Fibroblast of lung (primary cell): ENCODE measurements around the gene CAMK1D. TPM values are rescaled to one million over a fixed set of nuclear protein-coding genes. Genes with fewer than 3 reads are reported as not detected.
"Not testable (repeated sequence)": the region's sequence is repeated elsewhere in the genome, so short reads cannot be mapped to it uniquely, and the experiment has no call there.

Experiments
- DNase-seq, 2 donors: peaks; one replicate each; pipeline versions ENCODE4 v3.0.0 to v3.0.0-alpha.2; 2010; ENCODE audit warnings: low read depth in 2 of 2
- H2AFZ ChIP-seq: 2 replicates; pipeline ENCODE4 v1.5.1; 2012; ENCODE audit warnings: low read length, control low read depth, inconsistent platforms
- H3K27ac ChIP-seq: 2 replicates; pipeline ENCODE4 v1.5.1; 2011; ENCODE audit warnings: low read length, control low read depth; ENCODE audit not compliant: insufficient read depth
- H3K27me3 ChIP-seq: 2 replicates; pipeline ENCODE4 v1.5.1; 2011; ENCODE audit warnings: mild to moderate bottlenecking, low read length; ENCODE audit not compliant: control insufficient read depth, insufficient read depth
- H3K36me3 ChIP-seq: 2 replicates; pipeline ENCODE4 v1.5.1; 2011; ENCODE audit warnings: low read length; ENCODE audit not compliant: control insufficient read depth, insufficient read depth
- H3K4me1 ChIP-seq: 2 replicates; pipeline ENCODE4 v1.5.1; 2011; ENCODE audit warnings: low read length; ENCODE audit not compliant: control insufficient read depth, insufficient read depth; ENCODE audit errors: extremely low read depth
- H3K4me2 ChIP-seq: 2 replicates; pipeline ENCODE4 v1.5.1; 2011; ENCODE audit warnings: low read length, control low read depth; ENCODE audit not compliant: insufficient read depth; ENCODE audit errors: extremely low read depth
- H3K4me3 ChIP-seq, 4 experiments: fragments of 200-600 bp in 1 of 4; sonication (generic) in 1 of 4; replicated peaks in 1 of 4; 2 replicates each; pipeline ENCODE4 v1.5.1; 2011 to 2016; ENCODE audit warnings: low read length in 4 of 4, low read depth in 3 of 4, mild to moderate bottlenecking in 3 of 4, control low read depth in 2 of 4, inconsistent platforms in 1 of 4, mixed read lengths in 1 of 4; ENCODE audit not compliant: insufficient read depth in 1 of 4; ENCODE audit errors: control extremely low read depth in 1 of 4
- H3K79me2 ChIP-seq: 2 replicates; pipeline ENCODE4 v1.5.1; 2012; ENCODE audit warnings: mild to moderate bottlenecking, low read length, inconsistent platforms; ENCODE audit not compliant: control insufficient read depth, insufficient read depth
- H3K9ac ChIP-seq: 2 replicates; pipeline ENCODE4 v1.5.1; 2011; ENCODE audit warnings: mild to moderate bottlenecking, low read length, control low read depth; ENCODE audit not compliant: insufficient read depth
- H3K9me3 ChIP-seq: 2 replicates; pipeline ENCODE4 v1.5.1; 2012; ENCODE audit warnings: low read depth, low read length; ENCODE audit not compliant: control insufficient read depth, insufficient read depth
- H4K20me1 ChIP-seq: 2 replicates; pipeline ENCODE4 v1.5.1; 2011; ENCODE audit warnings: low read length; ENCODE audit not compliant: control insufficient read depth, insufficient read depth; ENCODE audit errors: extremely low read depth
- CTCF ChIP-seq, 2 donors: IDR thresholded peaks in 1 of 2; conservative IDR thresholded peaks in 1 of 2; 1 replicate in 1 of 2; 2 replicates in 1 of 2; pipeline ENCODE4 v1.5.1; 2011 to 2012; ENCODE audit warnings: low read length in 2 of 2, control low read depth in 1 of 2, inconsistent platforms in 1 of 2, low read depth in 1 of 2, mild to moderate bottlenecking in 1 of 2
- EZH2 ChIP-seq: IDR thresholded peaks from 2 replicates; pipeline ENCODE4 v1.5.1; 2012; ENCODE audit warnings: low read length, control low read depth, mild to moderate bottlenecking; ENCODE audit errors: missing control alignments
- polyA plus RNA-seq, 2 donors: library from polyadenylated mRNA; depleted of rRNA in 1 of 2; stranded (reverse) in 1 of 2; unstranded in 1 of 2; fragments of >200 nt; gene quantifications; 2 replicates each; pipeline ENCODE4 v1.2.1, GENCODE V29; 2011 to 2012; ENCODE audit warnings: missing spikeins in 1 of 2
- total RNA-seq: library from RNA; depleted of rRNA; stranded (reverse); fragments of >200 nt; gene quantifications from 2 replicates; pipeline ENCODE4 v1.2.1, GENCODE V29; 2014

Gene CAMK1D
- total and polyA plus RNA-seq, 2 donors (not counting 1 experiment from before 2014, with no cell fraction given): 2.3 TPM

- DNase-seq: peak; percentile 19 to 43
- peaks cover 5% of the 10 kb centered on the region for H3K4me1 ChIP-seq
- no peak overlapping the region for H3K4me3 ChIP-seq
- TF ChIP-seq EZH2 (no peak), CTCF (conservative IDR thresholded peaks at IDR 0.05 in 1 of 2, IDR thresholded peaks at IDR 0.05 in 1 of 2; ENCODE audit: low read depth in 1 of 2, low read length in 2 of 2) (no peak)
- no peaks in the 10 kb centered on the region for H3K27me3 ChIP-seq
- H3K27ac ChIP-seq: peak overlapping the region; percentile 92
- no peak overlapping the region for H3K4me2 ChIP-seq
- H3K36me3 ChIP-seq: no peaks in the 10 kb centered on the region
- H3K79me2 ChIP-seq: no peaks in the 10 kb centered on the region
- H2AFZ ChIP-seq: no peak overlapping the region
- H4K20me1 ChIP-seq: no peaks in the 10 kb centered on the region
- no peaks in the 10 kb centered on the region for H3K9me3 ChIP-seq
- H3K9ac ChIP-seq: no peak overlapping the region
Observed at GRCh38 chr10:12332572-12333379, 16.6 kb upstream of the CAMK1D start.

- Histone ChIP-seq H3K4me3 (peak overlapping the region in 1 of 4 experiments; percentile 27), H3K27ac (peak overlapping the region; percentile 92), H3K9me3 (no peaks in the 10 kb centered on the region), H3K9ac (no peak overlapping the region), H3K27me3 (no peaks in the 10 kb centered on the region), H3K4me2 (peak overlapping the region; percentile 92), H3K4me1 (peaks cover 5% of the 10 kb centered on the region), H3K36me3 (no peaks in the 10 kb centered on the region), H3K79me2 (no peaks in the 10 kb centered on the region), H4K20me1 (no peaks in the 10 kb centered on the region), H2AFZ (peak overlapping the region; percentile 79)
- DNase-seq: peak; percentile 92 to 99
- TF ChIP-seq EZH2 (no peak), CTCF (conservative IDR thresholded peaks at IDR 0.05 in 1 of 2, IDR thresholded peaks at IDR 0.05 in 1 of 2; ENCODE audit: low read depth in 1 of 2, low read length in 2 of 2) (no peak)
Observed at GRCh38 chr10:12333380-12334185, 15.8 kb upstream of the CAMK1D start.

GRCh38 chr10:12334186-12334530 lies 15.2 kb upstream of the CAMK1D start:
- H3K4me3 ChIP-seq: no peak overlapping the region

GRCh38 chr10:12335169-12335568 lies 14.2 kb upstream of the CAMK1D start:
- not testable (repeated sequence) for H3K9ac ChIP-seq, H3K27ac ChIP-seq, H3K4me2 ChIP-seq, H3K4me3 ChIP-seq, H3K27me3 ChIP-seq, H3K4me1 ChIP-seq, H3K79me2 ChIP-seq, H2AFZ ChIP-seq, H3K9me3 ChIP-seq, DNase-seq, H3K36me3 ChIP-seq, H4K20me1 ChIP-seq

More at GRCh38 chr10:12334186-12334530, 15.2 kb upstream of the CAMK1D start:
- H2AFZ ChIP-seq: peak overlapping the region; percentile 20
- no peaks in the 10 kb centered on the region for H3K79me2 ChIP-seq
- no peaks in the 10 kb centered on the region for H4K20me1 ChIP-seq
- no peaks in the 10 kb centered on the region for H3K36me3 ChIP-seq
- peaks cover 5% of the 10 kb centered on the region for H3K4me1 ChIP-seq
- no peak for DNase-seq
- peak overlapping the region; percentile 92 for H3K4me2 ChIP-seq
- no peaks in the 10 kb centered on the region for H3K9me3 ChIP-seq
- H3K9ac ChIP-seq: no peak overlapping the region
- TF ChIP-seq EZH2: no peak
- no peak for TF ChIP-seq CTCF (conservative IDR thresholded peaks at IDR 0.05 in 1 of 2, IDR thresholded peaks at IDR 0.05 in 1 of 2; ENCODE audit: low read depth in 1 of 2, low read length in 2 of 2)
- H3K27me3 ChIP-seq: no peaks in the 10 kb centered on the region
- peak overlapping the region; percentile 68 for H3K27ac ChIP-seq
